ENCODE results near the gene SCGN. TPM values are rescaled to one million over a fixed set of nuclear protein-coding genes. Genes with fewer than 3 reads are reported as not detected.

SCGN gene
- polyA plus RNA-seq, 2 of the 4 experiments (the other 2 are of a cell fraction), result 0.13 to 0.17 TPM

GRCh38 chr6:25628471-25629197, 23.4 kb upstream of the SCGN start:
- Histone ChIP-seq H3K9me3 (no peaks in the 10 kb centered on the region), H3K4me2 (no peak overlapping the region), H3K4me3 (no peak overlapping the region), H3K4me1 (no peaks in the 10 kb centered on the region), H3K27ac (no peak overlapping the region)
- TF ChIP-seq FOSB (CRISPR knock-in tag; IDR thresholded peaks at IDR 0.05) (no peak), BCL3 (IDR thresholded peaks at IDR 0.05) (no peak)
- ATAC-seq (no peak), FAIRE-seq (no peak), DNase-seq (ENCODE audit: low read depth in 1 of 2, low spot score in 1 of 2) (no peak)
- 88% methylated on average over 4 of the region's 4 CpGs for WGBS (ENCODE audit: missing lambda C conversion rate)
- ChIA-PET POLR2A (no interaction called here), CTCF (no interaction called here)

- ATAC-seq (no peak), FAIRE-seq (no peak), DNase-seq (ENCODE audit: low read depth in 1 of 2, low spot score in 1 of 2) (no peak)
- Histone ChIP-seq H3K27ac (no peak overlapping the region), H3K4me3 (no peak overlapping the region), H3K4me1 (no peaks in the 10 kb centered on the region), H3K4me2 (no peak overlapping the region), H3K9me3 (no peaks in the 10 kb centered on the region)
- CTCF ChIA-PET, result no interaction called here
- WGBS (ENCODE audit: missing lambda C conversion rate), result 70% methylated on average over 4 of the region's 4 CpGs
- POLR2A ChIA-PET, result no interaction called here
- TF ChIP-seq JUNB (IDR thresholded peaks at IDR 0.05) (no peak), HOXA7 (CRISPR knock-in tag; IDR thresholded peaks at IDR 0.05) (no peak), SMC3 (IDR thresholded peaks at IDR 0.05) (no peak), ZC3H11A (IDR thresholded peaks at IDR 0.05) (no peak), POLR2AphosphoS2 (conservative IDR thresholded peaks at IDR 0.05; ENCODE audit: low read length) (no peak), TFCP2L1 (CRISPR knock-in tag; IDR thresholded peaks at IDR 0.05) (no peak), PBX3 (IDR thresholded peaks at IDR 0.05) (no peak), BHLHE40 (IDR thresholded peaks at IDR 0.05; ENCODE audit: low read depth, low read length) (no peak), MAFK (IDR thresholded peaks at IDR 0.05; ENCODE audit: partially characterized antibody) (no peak), FOXS1 (CRISPR knock-in tag; IDR thresholded peaks at IDR 0.05) (no peak), POLR2A (IDR thresholded peaks at IDR 0.05; ENCODE audit: low read length) (no peak), EHMT2 (IDR thresholded peaks at IDR 0.05; ENCODE audit: low read depth) (no peak), ESRRA (IDR thresholded peaks at IDR 0.05; ENCODE audit: borderline replicate concordance, low read length) (no peak), ELK1 (IDR thresholded peaks at IDR 0.05; ENCODE audit: low read depth, low read length) (no peak), REST (IDR thresholded peaks at IDR 0.05) (no peak), ZNF302 (CRISPR knock-in tag; IDR thresholded peaks at IDR 0.05) (no peak), CHD2 (IDR thresholded peaks at IDR 0.05; ENCODE audit: low read length, partially characterized antibody) (no peak)
- TF ChIP-seq, protein P1, sequence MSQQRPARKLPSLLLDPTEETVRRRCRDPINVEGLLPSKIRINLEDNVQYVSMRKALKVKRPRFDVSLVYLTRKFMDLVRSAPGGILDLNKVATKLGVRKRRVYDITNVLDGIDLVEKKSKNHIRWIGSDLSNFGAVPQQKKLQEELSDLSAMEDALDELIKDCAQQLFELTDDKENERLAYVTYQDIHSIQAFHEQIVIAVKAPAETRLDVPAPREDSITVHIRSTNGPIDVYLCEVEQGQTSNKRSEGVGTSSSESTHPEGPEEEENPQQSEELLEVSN (IDR thresholded peaks at IDR 0.05; ENCODE audit: borderline replicate concordance, low read depth), result no peak
- TF ChIP-seq, protein P2, sequence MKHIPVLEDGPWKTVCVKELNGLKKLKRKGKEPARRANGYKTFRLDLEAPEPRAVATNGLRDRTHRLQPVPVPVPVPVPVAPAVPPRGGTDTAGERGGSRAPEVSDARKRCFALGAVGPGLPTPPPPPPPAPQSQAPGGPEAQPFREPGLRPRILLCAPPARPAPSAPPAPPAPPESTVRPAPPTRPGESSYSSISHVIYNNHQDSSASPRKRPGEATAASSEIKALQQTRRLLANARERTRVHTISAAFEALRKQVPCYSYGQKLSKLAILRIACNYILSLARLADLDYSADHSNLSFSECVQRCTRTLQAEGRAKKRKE (CRISPR knock-in tag; IDR thresholded peaks at IDR 0.05; ENCODE audit: low read depth), result no peak
Observed at GRCh38 chr6:25629198-25629576, 22.8 kb upstream of the SCGN start.
